ENCODE results near the gene SAXO1.

SAXO1 gene

DNA sequence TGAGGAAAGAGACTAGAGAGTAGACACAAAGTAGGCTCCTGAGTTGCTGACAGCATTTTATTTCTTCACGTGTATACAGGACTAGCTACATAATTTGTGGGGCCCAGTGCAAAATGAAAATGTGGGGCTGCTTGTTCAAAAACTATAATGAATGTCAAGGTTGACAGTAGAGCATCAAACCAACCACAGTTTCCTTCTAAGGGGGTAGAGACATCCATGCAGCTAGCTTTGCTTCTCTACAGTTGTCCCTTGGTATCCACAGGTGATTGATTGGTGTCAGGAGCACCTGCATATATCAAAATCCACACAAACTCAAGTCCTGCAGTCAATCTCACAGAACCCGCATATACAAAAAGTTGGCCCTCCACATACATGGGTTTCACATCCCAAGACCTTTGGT lies 129.6 kb downstream of the SAXO1 start:
- Histone ChIP-seq H3K4me3 (ENCODE audit: low read length) (no peak overlapping the region), H3K9ac (ENCODE audit: low read length) (no peak overlapping the region), H3K27ac (ENCODE audit: low read depth, low read length) (no peak overlapping the region), H3K27me3 (ENCODE audit: control insufficient read depth, insufficient read depth, low read length) (no peaks in the 10 kb centered on the region), H3K36me3 (ENCODE audit: control insufficient read depth, insufficient read depth, low read length) (peaks cover 2% of the 10 kb centered on the region), H3K4me1 (ENCODE audit: control insufficient read depth, insufficient read depth, low read length) (no peaks in the 10 kb centered on the region)

- H3K27me3 ChIP-seq (ENCODE audit: control insufficient read depth, insufficient read depth, low read length) = no peaks in the 10 kb centered on the region
- no peak overlapping the region for H3K4me3 ChIP-seq (ENCODE audit: low read length)
- H3K9ac ChIP-seq (ENCODE audit: low read length) = no peak overlapping the region
- H3K4me1 ChIP-seq (ENCODE audit: control insufficient read depth, insufficient read depth, low read length) = no peaks in the 10 kb centered on the region
- no peak overlapping the region for H3K27ac ChIP-seq (ENCODE audit: low read depth, low read length)
- no peaks in the 10 kb centered on the region for H3K36me3 ChIP-seq (ENCODE audit: control insufficient read depth, insufficient read depth, low read length)
These were observed 136.4 kb downstream of the SAXO1 start for GRCh38 chr9:18896531-18897179.

- Histone ChIP-seq H3K4me1 (ENCODE audit: control insufficient read depth, insufficient read depth, low read length) (no peaks in the 10 kb centered on the region), H3K27ac (ENCODE audit: low read depth, low read length) (no peak overlapping the region), H3K9ac (ENCODE audit: low read length) (no peak overlapping the region), H3K36me3 (ENCODE audit: control insufficient read depth, insufficient read depth, low read length) (no peaks in the 10 kb centered on the region), H3K4me3 (ENCODE audit: low read length) (no peak overlapping the region), H3K27me3 (ENCODE audit: control insufficient read depth, insufficient read depth, low read length) (no peaks in the 10 kb centered on the region)
These were observed 137.0 kb downstream of the SAXO1 start for GRCh38 chr9:18896004-18896403.

DNA sequence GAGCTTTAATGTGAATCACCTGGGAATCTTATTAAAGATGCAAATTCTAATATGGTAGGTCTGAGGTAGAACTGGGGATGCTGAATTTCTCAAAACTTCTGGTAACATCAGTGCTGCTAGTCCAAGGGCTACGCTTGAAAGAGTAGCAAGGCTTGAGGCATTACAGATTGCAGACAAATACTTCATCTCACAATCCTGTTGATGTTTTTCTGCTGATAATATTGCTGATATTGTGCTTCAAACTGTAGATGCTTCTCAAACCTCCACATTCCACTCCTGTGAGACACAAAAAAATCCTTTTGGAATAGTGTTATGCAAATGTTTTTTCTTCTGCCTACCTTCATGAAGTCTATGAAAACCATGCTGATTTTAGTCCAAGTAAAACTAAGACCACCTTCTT lies 139.5 kb downstream of the SAXO1 start:
- Histone ChIP-seq H3K4me3 (ENCODE audit: low read length) (no peak overlapping the region), H3K27ac (ENCODE audit: low read depth, low read length) (no peak overlapping the region), H3K4me1 (ENCODE audit: control insufficient read depth, insufficient read depth, low read length) (no peaks in the 10 kb centered on the region), H3K9ac (ENCODE audit: low read length) (no peak overlapping the region), H3K27me3 (ENCODE audit: control insufficient read depth, insufficient read depth, low read length) (no peaks in the 10 kb centered on the region), H3K36me3 (ENCODE audit: control insufficient read depth, insufficient read depth, low read length) (no peaks in the 10 kb centered on the region)

GRCh38 chr9:18893046-18893445 lies 140.0 kb downstream of the SAXO1 start:
- H3K36me3 ChIP-seq (ENCODE audit: control insufficient read depth, insufficient read depth, low read length) = no peaks in the 10 kb centered on the region
- no peak overlapping the region for H3K27ac ChIP-seq (ENCODE audit: low read depth, low read length)
- no peaks in the 10 kb centered on the region for H3K4me1 ChIP-seq (ENCODE audit: control insufficient read depth, insufficient read depth, low read length)
- H3K27me3 ChIP-seq (ENCODE audit: control insufficient read depth, insufficient read depth, low read length) = no peaks in the 10 kb centered on the region
- no peak overlapping the region for H3K9ac ChIP-seq (ENCODE audit: low read length)
- no peak overlapping the region for H3K4me3 ChIP-seq (ENCODE audit: low read length)

- Histone ChIP-seq H3K9ac (ENCODE audit: low read length) (no peak overlapping the region), H3K27ac (ENCODE audit: low read depth, low read length) (no peak overlapping the region), H3K36me3 (ENCODE audit: control insufficient read depth, insufficient read depth, low read length) (no peaks in the 10 kb centered on the region), H3K4me3 (ENCODE audit: low read length) (no peak overlapping the region), H3K4me1 (ENCODE audit: control insufficient read depth, insufficient read depth, low read length) (no peaks in the 10 kb centered on the region), H3K27me3 (ENCODE audit: control insufficient read depth, insufficient read depth, low read length) (no peaks in the 10 kb centered on the region)
These were observed 140.9 kb downstream of the SAXO1 start for GRCh38 chr9:18891946-18892670.

- H3K36me3 ChIP-seq (ENCODE audit: control insufficient read depth, insufficient read depth, low read length) = no peaks in the 10 kb centered on the region
- no peak overlapping the region for H3K27ac ChIP-seq (ENCODE audit: low read depth, low read length)
- H3K9ac ChIP-seq (ENCODE audit: low read length) = no peak overlapping the region
These were observed 142.6 kb downstream of the SAXO1 start for GRCh38 chr9:18890372-18890771.

DNA sequence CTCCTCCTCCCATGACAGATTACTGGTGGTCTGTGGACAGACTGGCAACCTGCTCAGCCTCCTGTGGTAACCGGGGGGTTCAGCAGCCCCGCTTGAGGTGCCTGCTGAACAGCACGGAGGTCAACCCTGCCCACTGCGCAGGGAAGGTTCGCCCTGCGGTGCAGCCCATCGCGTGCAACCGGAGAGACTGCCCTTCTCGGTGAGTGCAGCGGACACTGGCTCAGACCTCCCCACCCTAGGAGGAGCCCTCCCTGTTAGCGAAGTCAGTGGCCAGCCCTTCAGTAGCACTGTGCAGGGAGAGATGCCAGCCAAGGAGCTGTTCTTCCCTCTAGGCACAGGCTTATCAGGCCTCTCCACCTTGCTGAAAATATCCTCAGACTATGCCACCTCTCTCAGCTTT lies 143.5 kb downstream of the SAXO1 start:
- H3K27me3 ChIP-seq (ENCODE audit: control insufficient read depth, insufficient read depth, low read length) = no peaks in the 10 kb centered on the region
- H3K27ac ChIP-seq (ENCODE audit: low read depth, low read length) = no peak overlapping the region
- no peaks in the 10 kb centered on the region for H3K4me1 ChIP-seq (ENCODE audit: control insufficient read depth, insufficient read depth, low read length)
- H3K4me3 ChIP-seq (ENCODE audit: low read length) = no peak overlapping the region
- no peaks in the 10 kb centered on the region for H3K36me3 ChIP-seq (ENCODE audit: control insufficient read depth, insufficient read depth, low read length)
- H3K9ac ChIP-seq (ENCODE audit: low read length) = no peak overlapping the region

More at GRCh38 chr9:18890372-18890771, 142.6 kb downstream of the SAXO1 start:
- no peaks in the 10 kb centered on the region for H3K4me1 ChIP-seq (ENCODE audit: control insufficient read depth, insufficient read depth, low read length)
- no peak overlapping the region for H3K4me3 ChIP-seq (ENCODE audit: low read length)
- no peaks in the 10 kb centered on the region for H3K27me3 ChIP-seq (ENCODE audit: control insufficient read depth, insufficient read depth, low read length)

GRCh38 chr9:18888290-18888689 lies 144.7 kb downstream of the SAXO1 start:
- Histone ChIP-seq H3K4me1 (ENCODE audit: control insufficient read depth, insufficient read depth, low read length) (no peaks in the 10 kb centered on the region), H3K27ac (ENCODE audit: low read depth, low read length) (no peak overlapping the region), H3K4me3 (ENCODE audit: low read length) (no peak overlapping the region), H3K36me3 (ENCODE audit: control insufficient read depth, insufficient read depth, low read length) (no peaks in the 10 kb centered on the region), H3K9ac (ENCODE audit: low read length) (no peak overlapping the region), H3K27me3 (ENCODE audit: control insufficient read depth, insufficient read depth, low read length) (no peaks in the 10 kb centered on the region)

GRCh38 chr9:18887546-18887945 lies 145.5 kb downstream of the SAXO1 start:
- H3K36me3 ChIP-seq (ENCODE audit: control insufficient read depth, insufficient read depth, low read length) = no peaks in the 10 kb centered on the region
- no peak overlapping the region for H3K9ac ChIP-seq (ENCODE audit: low read length)
- no peaks in the 10 kb centered on the region for H3K27me3 ChIP-seq (ENCODE audit: control insufficient read depth, insufficient read depth, low read length)
- no peak overlapping the region for H3K4me3 ChIP-seq (ENCODE audit: low read length)
- H3K27ac ChIP-seq (ENCODE audit: low read depth, low read length) = no peak overlapping the region
- no peaks in the 10 kb centered on the region for H3K4me1 ChIP-seq (ENCODE audit: control insufficient read depth, insufficient read depth, low read length)

DNA sequence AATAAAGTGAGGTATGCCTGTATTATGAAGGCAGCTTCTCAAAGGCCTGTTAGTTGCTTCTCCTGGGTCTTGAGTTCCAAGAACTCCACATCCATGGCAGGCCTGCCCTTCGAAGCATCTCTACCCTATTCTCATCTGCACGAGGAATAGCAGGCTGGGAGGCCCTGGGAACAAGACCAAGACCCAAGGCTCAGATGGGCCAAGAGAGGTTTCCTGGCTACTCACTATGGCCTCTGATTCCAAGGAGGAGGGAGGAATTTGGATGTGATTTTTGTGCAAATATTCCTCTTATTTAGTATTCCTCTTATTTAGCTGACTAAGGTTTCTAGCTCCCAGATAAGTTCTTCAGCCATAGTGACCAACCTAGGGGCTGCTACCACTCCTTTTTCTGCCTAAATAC lies 151.3 kb downstream of the SAXO1 start:
- Histone ChIP-seq H3K4me1 (ENCODE audit: control insufficient read depth, insufficient read depth, low read length) (no peaks in the 10 kb centered on the region), H3K36me3 (ENCODE audit: control insufficient read depth, insufficient read depth, low read length) (no peaks in the 10 kb centered on the region), H3K27me3 (ENCODE audit: control insufficient read depth, insufficient read depth, low read length) (no peaks in the 10 kb centered on the region), H3K27ac (ENCODE audit: low read depth, low read length) (no peak overlapping the region), H3K9ac (ENCODE audit: low read length) (no peak overlapping the region), H3K4me3 (ENCODE audit: low read length) (no peak overlapping the region)

DNA sequence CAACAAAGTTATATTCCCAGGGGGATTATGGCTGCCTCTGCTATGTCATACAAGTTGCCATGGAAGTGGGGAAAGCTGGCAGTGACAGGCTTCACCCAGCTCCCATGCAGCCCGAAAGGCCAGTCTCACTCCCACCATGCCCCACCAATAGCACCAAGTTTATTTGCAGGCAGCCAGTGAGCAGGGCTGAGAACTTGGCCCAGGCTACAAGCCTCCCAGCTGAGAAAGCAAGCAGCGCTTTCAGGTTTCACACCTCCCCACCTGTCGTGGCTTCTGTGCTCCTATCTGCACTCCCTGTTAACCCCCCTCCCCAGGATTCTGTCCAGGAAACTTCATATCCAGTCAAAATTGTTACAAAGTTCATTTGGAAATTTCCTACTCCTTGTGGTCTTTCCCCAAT lies 155.0 kb downstream of the SAXO1 start:
- Histone ChIP-seq H3K4me3 (ENCODE audit: low read length) (no peak overlapping the region), H3K36me3 (ENCODE audit: control insufficient read depth, insufficient read depth, low read length) (no peaks in the 10 kb centered on the region), H3K4me1 (ENCODE audit: control insufficient read depth, insufficient read depth, low read length) (no peaks in the 10 kb centered on the region), H3K27ac (ENCODE audit: low read depth, low read length) (no peak overlapping the region), H3K27me3 (ENCODE audit: control insufficient read depth, insufficient read depth, low read length) (no peaks in the 10 kb centered on the region), H3K9ac (ENCODE audit: low read length) (no peak overlapping the region)
